HG03196 (cell line): ENCODE measurements around the gene CCDC138.

Source experiments
- ATAC-seq: cut with Tn5 transposase; IDR thresholded peaks from one replicate; pipeline ENCODE4 v1.9.1; 2021; ENCODE audit not compliant: unreplicated experiment

Gene CCDC138

GRCh38 chr2:108918156-108918874 is 131.7 kb downstream of the CCDC138 start:
- ATAC-seq, result no peak

- no peak for ATAC-seq
These were observed 132.4 kb downstream of the CCDC138 start for GRCh38 chr2:108918941-108919341.

- no peak for ATAC-seq
These were observed 133.2 kb downstream of the CCDC138 start for GRCh38 chr2:108919571-108920373.

DNA sequence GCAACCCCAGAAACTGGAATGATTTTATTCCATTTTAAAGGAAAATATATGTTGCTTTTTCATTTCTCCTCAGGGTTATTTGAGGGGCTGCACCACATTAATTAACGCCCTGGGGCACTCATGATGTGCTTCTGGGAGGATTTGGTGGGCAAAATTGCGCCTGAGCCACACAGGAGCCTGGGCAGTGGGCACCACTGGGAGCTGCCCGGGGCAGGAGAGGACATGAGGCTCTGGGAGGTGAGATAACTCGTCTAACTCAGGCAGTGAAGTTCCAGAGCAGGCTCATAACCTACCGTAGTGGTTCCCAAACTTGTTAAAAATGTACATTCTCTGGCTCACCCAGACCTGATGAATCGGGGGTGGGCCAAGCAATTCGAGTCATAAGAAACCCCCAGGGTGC is 134.1 kb downstream of the CCDC138 start:
- no peak for ATAC-seq

DNA sequence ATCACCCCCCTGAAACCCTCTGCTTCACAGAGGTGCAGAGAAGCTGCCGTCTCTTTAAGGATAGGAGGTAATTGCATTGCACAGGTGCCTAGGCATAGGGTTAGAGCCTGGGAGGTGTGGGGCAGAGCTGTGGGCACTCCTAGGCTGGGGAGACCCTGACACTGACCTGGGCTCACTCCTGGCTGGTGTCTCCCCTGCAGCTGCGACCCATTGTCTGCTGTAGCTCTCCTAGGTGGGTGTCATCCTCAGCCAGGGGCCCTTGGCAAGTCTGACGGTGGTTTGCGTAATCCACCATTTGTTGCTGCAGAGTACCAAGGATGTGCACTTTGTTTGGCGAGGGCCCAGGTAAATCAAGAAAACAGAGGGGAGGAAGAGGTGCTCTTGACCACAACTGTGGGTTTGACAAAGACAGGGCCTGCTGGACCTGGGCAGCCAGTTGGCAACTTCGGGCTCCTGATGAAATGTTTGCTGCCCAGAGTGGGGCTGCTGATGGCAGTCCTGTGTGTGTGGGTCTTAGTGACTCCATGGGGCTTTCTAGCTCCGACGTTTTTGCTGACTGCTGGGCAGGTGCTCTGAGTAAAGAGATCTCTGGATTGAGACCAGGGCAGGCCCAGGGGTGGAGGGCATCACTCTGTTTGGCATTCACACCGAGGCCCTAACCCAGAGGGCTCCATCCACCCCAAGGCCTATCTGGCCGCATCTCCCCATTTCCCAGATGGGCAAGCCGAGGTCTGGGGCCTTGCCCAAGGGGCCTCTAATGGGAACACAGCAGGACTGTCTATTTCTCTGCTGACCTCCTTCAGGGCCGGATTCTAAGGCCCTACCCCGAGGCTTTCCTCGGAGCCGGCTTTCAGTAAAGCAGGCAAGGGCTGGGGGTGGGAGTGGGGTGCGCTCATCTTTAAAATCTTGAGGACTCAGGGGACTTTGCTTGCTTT is 134.8 kb downstream of the CCDC138 start:
- ATAC-seq, result no peak

DNA sequence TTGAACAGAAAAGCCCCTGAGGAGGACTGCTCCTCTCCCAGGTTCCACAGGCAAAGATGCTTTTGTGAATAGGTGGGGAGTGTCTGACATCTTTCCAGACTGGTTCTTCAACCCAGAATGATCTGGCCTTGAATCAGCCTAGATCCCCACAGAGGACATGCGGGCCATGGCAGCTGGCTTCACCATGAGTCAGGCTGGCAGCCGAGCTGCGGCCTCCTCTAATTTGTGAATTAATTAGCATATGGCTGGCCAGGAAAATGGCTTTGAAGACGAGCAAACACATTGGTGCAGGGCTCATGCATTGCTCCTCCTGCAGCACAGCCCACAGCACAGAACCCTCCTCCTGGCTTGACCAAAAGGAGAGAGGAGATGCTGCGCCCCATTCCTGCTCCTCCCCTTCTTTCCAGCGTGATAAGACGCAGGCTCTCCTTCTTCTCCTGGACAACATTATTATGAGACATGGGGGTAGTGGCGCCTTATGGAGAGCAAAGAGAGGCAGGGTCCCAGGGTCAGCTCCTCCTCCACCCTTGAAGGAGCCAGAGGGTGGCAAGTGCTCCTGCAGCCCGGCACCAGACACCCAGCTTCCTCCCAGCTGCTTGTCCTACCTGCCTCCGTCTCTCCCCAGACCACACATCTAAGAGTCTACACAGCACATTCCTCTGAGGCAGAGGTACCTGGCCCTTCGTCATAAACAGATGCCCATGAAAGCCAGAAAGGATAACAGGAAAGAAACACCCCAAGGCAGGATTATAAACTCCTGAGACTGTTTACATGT is 135.8 kb downstream of the CCDC138 start:
- no peak for ATAC-seq

- no peak for ATAC-seq
These were observed 136.6 kb downstream of the CCDC138 start for GRCh38 chr2:108923019-108923700.

GRCh38 chr2:108923736-108924579 is 137.4 kb downstream of the CCDC138 start:
- ATAC-seq, result no peak

- no peak for ATAC-seq
These were observed 138.1 kb downstream of the CCDC138 start for GRCh38 chr2:108924580-108925251.

GRCh38 chr2:108925286-108925685 is 138.7 kb downstream of the CCDC138 start:
- ATAC-seq, result no peak

GRCh38 chr2:108925735-108926134 is 139.2 kb downstream of the CCDC138 start:
- no peak for ATAC-seq
